ENCODE results near the gene RREB1.

RREB1 gene

GRCh38 chr6:7198833-7199800 is 91.4 kb downstream of the RREB1 start:
- DNase-seq, result no peak

DNA sequence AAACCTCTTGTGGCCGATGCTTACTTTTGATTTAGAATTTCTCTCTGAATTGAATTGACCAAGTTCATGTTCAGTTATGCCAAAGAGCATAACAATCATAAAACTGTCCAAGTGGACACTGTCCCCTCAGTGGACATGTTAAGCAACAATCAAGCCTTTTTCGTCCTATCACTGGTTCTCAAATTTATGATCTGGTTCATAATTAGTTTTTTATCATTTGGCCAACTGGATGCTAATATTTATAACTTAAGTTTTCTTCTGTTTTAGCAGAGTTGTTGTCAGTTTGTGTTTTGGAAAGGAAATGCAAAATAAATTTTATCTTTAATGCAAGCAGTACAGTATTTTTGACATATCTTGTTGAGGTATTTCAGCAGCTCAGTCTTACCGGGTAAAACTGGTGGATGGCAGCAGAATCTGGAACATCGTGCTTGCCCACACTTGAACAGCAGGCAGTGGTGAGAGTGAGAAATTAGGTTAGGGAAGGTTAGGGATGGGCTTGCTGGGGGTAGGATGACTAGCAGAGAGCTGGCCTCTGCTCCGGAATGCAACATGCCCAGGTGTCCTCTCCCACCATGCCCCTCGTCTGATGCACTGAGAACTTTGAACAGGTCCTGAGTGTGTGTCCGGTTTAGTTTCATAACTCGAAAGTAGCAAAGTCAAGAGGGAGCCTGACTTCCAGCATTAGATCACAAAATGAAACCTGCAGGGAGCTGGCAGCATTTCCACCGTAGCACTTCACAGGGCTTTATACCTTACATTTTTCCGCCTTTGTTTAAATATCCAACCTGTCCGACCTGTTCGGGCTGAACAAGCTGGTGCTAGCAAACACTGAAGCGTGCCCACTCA is 93.1 kb downstream of the RREB1 start:
- DNase-seq, result no peak

DNA sequence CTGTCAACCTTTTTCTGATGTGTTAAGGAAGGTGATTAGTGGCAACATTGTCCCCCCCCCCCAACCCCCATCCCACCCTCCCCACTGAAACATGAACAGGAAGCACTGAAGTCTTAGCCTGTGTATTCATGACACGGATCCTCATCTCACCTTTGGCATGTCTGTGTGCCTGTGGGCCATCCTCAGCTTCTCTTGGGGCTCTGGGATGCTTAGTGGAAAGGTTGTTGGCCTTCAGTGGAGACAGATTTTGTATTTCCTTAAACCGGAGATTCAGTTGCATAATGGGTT is 93.6 kb downstream of the RREB1 start:
- no peak for DNase-seq

GRCh38 chr6:7201732-7202541 is 94.2 kb downstream of the RREB1 start:
- peak; percentile 44 for DNase-seq

DNA sequence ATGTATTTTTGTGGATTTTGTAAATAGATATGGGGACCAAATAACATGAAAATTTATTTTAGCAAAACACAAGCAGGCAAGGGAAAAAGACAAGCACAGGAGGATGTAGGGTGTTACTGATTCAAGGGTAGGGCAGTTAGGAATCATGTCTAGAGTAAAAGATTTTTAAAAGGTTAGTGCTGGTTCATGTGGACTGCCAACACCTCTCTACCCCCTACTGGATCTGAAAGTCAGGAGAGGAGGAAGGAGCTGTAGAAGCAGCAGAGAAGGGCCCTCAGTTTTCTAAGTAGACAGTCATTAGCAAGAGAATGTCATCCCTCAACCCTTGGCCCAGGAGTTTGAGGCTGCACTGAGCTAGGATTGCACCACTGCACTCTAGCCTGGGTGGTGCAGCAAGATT is 95.2 kb downstream of the RREB1 start:
- no peak for DNase-seq

DNA sequence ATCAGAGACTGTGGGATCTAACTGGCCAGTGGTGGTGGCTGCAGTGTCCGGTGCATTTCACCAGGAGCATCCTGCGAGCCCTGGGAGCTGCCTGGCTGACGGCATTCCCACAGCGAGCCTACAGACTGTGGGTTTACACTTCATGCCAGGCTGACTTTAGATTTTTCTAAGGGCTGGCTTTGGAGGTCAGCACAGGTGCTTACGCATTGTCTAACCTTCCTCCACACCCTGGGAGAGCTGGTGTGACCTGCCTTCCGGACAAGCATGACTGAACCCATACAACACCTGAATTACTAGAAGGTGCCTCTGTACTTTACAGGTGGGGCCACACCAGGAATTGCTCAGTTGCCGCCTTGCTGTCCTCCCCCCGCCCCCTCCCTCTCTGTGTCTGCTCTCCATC is 96.2 kb downstream of the RREB1 start:
- DNase-seq, result no peak

DNA sequence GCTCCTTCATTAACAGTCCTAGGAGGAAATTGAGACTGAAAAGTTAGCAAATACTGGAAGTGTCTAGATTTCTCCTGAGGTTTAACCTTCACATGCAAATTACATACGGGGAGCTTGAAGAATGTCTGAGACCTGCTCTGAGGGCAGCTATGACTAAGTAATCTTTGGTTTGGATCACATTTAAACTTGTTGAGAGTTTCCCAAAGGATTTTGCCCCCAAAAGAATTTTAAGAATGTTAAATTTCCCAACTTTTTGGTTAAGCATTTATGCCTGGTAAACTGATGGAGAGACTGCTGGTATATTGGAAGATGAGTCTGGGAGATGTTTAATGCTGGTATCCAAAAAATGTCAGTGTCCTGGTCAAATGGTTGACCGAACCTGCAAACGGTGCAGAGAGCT is 97.0 kb downstream of the RREB1 start:
- DNase-seq, result no peak

DNA sequence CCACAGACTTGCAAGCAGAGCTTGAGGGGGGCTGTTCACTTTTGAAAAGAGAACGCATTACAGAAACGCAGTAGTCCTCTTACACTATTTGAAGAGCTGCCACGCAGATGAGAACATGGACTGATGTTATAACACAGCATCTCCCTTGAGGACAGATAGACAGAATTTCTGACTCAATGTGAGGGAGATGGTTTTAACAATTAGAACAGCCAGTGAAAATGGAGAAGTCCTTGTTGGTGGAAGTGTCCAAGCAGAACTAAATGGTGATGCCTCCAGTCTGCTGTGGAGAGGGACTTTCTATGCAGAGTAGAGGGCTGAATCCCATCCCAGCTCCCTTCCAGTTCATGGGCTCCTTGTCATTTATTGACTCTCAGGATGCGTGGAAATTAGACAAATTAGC is 100.0 kb downstream of the RREB1 start:
- DNase-seq, result no peak

DNA sequence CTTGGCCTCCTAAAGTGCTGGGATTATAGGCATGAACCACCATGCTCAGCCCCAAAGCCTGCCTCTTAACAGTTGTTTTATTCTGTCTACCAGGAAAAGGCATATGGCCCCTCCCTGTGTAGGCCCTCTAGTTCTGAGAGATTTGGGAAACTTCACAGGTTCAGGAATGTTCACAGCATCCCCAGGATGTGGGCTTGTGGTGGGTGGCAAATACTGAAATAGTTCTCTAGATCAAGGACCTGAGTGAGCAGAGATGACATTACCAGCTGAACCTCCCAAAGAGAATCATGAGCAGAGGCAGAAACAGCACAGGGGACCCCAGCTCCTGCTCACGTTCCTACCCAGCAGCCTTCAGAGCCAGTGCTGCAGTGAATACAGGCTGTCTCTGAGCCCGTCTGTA is 105.7 kb downstream of the RREB1 start:
- no peak for DNase-seq

DNA sequence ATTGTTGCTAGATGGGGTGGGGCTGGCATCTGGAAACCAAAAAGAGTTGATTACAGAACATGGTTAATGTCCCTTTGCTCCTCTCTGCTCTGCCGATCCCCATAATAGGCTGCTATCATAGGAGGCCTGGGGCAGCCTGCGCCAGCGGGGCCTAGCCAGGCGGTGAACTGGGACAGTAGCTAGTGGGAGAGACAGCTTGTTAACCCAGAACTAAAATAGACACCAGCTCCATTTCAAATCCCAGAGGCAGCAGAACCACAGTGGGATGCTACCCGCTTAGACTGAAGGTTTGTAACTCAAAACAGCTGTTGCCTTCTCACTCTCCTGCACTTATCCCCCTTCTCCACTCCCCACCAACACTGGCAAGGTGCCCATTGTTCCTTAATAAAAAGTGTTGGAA is 106.7 kb downstream of the RREB1 start:
- no peak for DNase-seq

GRCh38 chr6:7215131-7215530 is 107.4 kb downstream of the RREB1 start:
- DNase-seq, result no peak

DNA sequence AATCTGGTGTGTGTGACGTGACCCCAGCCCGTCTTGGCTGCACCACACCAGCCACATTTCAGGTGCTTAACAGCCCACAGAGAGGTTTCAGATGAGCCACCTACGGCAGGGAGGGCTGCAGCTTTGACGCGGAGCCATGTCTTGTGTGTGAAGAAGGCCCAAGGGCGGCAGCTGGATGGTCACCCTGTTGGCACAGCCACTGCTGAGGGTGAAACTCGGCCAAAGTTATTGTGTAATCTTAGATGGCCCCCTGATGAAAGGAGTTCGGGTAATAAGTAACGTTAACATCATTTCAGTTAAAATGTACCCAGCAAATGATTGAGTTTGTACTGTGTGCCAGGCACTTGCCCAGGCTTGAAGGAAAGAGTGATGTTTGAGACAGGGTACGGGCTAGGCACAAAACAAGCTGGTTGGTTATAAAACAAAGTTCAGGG is 108.1 kb downstream of the RREB1 start:
- no peak for DNase-seq

DNA sequence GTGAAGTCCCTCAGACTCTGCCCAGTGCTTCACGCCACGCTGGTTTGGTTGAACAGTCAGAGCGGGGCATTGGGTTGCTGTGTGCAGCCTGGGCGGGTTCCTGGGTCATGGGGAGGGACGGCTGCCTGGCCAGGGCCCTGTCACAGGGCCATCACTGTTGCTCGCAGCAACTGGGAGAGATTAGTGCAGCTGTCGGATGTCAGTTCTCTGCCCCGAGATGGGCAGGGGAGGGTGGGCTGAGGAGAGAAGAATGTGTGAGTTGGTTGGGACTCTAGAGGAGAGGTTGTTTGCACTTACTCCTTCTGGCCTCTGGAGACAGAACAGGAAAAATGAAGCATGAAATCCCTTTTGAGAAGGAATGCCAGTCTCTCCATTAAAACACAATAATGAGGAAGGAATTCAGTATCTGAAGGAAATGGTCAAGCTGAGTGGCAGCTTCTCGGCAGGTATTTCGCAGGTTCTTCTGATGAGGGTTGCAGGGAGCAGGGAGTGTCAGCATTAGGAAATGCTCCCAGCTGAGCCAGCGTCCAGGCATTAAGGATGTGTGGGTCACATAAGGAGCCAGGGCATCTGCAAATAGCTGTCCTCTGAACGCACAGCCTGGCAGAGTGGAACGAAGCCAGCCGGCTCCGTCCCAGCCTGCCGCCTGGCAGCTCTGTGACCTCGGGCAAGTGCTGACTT is 109.3 kb downstream of the RREB1 start:
- no peak for DNase-seq

DNA sequence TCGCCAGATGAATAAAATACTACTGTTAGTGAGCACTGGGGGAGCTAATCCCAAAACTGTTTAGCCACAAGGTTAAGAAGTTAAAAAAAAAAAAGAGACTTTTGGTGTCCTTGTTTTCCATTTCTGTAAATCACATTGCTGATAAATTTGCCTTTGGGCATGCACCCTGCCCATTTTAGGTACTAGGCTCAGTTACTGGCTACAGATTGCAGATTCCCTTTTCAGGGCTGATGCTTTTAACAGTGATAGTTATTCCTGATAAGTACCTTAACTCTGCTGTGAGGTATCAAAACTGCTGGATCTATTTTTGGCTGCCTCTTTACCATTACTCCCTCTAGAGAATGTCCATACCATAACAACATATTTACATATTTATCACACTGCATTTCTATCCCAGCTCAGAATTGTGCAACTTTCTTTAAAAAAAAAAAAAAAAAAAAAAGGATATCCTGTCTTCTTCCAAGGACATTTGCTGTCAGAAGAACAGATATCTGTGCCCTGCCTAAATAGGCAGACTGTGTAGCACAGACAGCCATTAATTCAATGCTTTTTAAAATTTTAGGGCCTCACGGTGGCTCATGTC is 110.7 kb downstream of the RREB1 start:
- DNase-seq, result no peak

GRCh38 chr6:7219310-7219709 is 111.5 kb downstream of the RREB1 start:
- DNase-seq, result peak; percentile 25

- no peak for DNase-seq
Measured at GRCh38 chr6:7222197-7222596, 114.4 kb downstream of the RREB1 start.

DNA sequence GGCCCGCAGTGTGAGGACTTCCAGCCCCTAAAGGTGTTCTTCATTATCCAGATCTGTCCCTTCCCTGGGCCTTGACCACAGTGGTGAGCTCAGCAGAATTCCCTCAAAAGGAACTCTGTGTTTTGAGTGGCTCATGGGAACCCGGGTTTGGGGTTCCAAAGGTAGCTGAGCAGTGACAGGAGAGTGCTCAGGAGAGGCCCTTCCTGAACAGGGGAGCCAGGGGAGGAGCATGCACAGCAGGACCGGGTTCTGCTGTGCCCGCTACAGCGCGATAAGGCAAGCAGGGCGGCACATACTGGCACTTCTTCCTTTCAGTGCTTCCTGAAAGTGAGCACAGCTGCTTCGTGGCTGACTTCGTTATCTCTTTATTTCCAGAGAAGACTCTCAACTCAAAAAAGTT is 117.0 kb downstream of the RREB1 start:
- DNase-seq, result no peak

- no peak for DNase-seq
Measured at GRCh38 chr6:7228662-7229375, 121.1 kb downstream of the RREB1 start.

DNA sequence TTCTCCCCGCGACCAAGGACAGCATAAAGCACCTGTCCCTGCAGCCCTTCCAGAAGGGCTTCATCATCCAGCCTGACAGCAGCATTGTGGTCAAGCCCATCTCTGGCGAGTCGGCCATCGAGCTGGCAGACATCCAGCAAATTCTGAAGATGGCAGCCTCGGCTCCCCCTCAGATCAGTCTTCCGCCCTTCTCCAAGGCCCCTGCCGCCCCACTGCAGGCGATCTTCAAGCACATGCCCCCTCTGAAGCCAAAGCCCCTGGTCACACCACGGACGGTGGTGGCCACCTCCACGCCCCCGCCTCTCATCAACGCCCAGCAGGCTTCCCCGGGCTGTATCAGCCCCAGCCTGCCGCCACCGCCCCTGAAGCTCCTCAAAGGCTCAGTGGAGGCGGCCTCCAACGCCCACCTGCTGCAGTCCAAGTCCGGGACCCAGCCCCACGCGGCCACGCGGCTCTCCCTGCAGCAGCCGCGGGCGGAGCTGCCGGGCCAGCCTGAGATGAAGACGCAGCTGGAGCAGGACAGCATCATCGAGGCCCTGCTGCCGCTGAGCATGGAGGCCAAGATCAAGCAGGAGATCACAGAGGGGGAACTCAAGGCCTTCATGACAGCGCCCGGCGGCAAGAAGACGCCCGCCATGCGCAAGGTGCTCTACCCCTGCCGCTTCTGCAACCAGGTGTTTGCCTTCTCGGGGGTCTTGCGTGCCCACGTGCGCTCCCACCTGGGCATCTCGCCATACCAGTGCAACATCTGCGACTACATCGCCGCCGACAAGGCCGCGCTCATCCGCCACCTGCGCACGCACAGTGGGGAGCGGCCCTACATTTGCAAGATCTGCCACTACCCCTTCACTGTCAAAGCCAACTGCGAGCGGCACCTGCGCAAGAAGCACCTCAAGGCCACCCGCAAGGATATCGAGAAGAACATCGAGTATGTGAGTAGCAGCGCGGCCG is 121.9 kb downstream of the RREB1 start:
- no peak for DNase-seq

DNA sequence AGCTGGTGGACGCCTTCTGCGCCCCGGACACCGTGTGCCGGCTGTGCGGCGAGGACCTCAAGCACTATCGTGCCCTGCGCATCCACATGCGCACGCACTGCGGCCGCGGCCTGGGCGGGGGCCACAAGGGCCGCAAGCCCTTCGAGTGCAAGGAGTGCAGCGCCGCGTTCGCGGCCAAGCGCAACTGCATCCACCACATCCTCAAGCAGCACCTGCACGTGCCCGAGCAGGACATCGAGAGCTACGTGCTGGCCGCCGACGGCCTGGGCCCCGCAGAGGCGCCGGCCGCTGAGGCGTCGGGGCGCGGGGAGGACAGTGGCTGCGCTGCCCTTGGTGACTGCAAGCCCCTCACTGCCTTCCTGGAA is 122.5 kb downstream of the RREB1 start:
- DNase-seq, result no peak

Data from activated CD4-positive, alpha-beta T cell treated with anti-CD3 and anti-CD28 coated beads for 48 hours (primary cell).